Lower leg skin (tissue), 4 donors: ENCODE measurements around the gene ZNF740. TPM values are rescaled to one million over a fixed set of nuclear protein-coding genes. Genes with fewer than 3 reads are reported as not detected.

Source experiments
- DNase-seq, 2 donors: peaks; one replicate each; pipeline ENCODE4 v3.0.0-alpha.2; 2019; ENCODE audit warnings: low spot score in 2 of 2
- H3K4me3 ChIP-seq: fragments of 200-600 bp; sonication (generic); 2 replicates; pipeline ENCODE4 v1.5.1; 2017; ENCODE audit warnings: mild to moderate bottlenecking, low read depth; ENCODE audit not compliant: poor library complexity, severe bottlenecking
- CTCF ChIP-seq, 3 donors: fragments of 450-650 bp; IDR thresholded peaks; one replicate each; pipeline ENCODE4 v1.5.1; 2016; ENCODE audit warnings: antibody characterized with exemption in 3 of 3, mild to moderate bottlenecking in 3 of 3, moderate library complexity in 2 of 3
- POLR2A ChIP-seq, 2 donors: fragments of 450-650 bp; IDR thresholded peaks; one replicate each; pipeline ENCODE4 v1.6.1; 2016 to 2017; ENCODE audit warnings: antibody characterized with exemption in 2 of 2, mild to moderate bottlenecking in 1 of 2, moderate library complexity in 1 of 2
- WGBS, 2 donors: methylation state at CpG; one replicate each; pipeline ENCODE4 v1.1.5; 2018; 5-methylcytosine and 5-hydroxymethylcytosine counted together
- intact Hi-C: fragments of 100-400 bp; cut with DNase I; formaldehyde crosslinking; loops from one replicate; pipeline ENCODE4 v1.15.0; 2023; ENCODE audit warnings: low total_unique reads
- total RNA-seq, 4 donors: library from RNA; depleted of rRNA; stranded (reverse); fragments of >200 nt; gene quantifications; one replicate each; pipeline ENCODE4 v1.1.0, GENCODE V29; 2016

Gene ZNF740
- total RNA-seq, 4 donors from 2014 or later: 6.1 to 12.1 (median 8.4) TPM

- 84 to 86% methylated on average over 4 of the region's 4 CpGs for WGBS, 2 donors
- no peak for TF ChIP-seq POLR2A (IDR thresholded peaks at IDR 0.05)
- no peak for TF ChIP-seq CTCF (IDR thresholded peaks at IDR 0.05)
- intact Hi-C loops: no loop called here
- H3K4me3 ChIP-seq: no peak overlapping the region
- DNase-seq: no peak
These were observed 46.3 kb downstream of the ZNF740 start for GRCh38 chr12:53226815-53227214.

DNA sequence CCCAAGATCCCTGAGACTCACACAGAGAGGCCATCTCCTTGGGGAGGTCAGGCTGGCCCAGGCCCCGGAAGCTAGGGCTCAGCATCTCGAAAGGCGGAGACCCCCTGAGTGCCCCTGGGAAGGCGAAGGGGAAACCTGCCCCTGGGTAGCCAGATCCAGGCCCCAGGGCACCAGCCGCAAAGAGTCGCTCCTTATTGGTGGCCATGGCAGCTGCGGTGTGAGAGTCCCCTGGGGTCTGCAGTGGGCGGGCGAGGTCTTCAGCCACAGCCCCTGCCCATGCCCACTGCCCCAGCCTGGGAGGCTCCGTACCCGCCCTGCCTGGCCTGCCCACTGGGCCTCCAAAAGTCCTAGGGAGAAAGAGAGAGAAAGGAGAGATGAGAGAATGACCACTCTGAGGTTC lies 46.8 kb downstream of the ZNF740 start:
- no peak for DNase-seq
- 92 to 94% methylated on average over 5 to 11 of the region's 11 CpGs for WGBS, 2 donors
- H3K4me3 ChIP-seq: no peak overlapping the region
- no peak for TF ChIP-seq POLR2A (IDR thresholded peaks at IDR 0.05)
- no peak for TF ChIP-seq CTCF (IDR thresholded peaks at IDR 0.05)
- intact Hi-C loops: no loop called here

DNA sequence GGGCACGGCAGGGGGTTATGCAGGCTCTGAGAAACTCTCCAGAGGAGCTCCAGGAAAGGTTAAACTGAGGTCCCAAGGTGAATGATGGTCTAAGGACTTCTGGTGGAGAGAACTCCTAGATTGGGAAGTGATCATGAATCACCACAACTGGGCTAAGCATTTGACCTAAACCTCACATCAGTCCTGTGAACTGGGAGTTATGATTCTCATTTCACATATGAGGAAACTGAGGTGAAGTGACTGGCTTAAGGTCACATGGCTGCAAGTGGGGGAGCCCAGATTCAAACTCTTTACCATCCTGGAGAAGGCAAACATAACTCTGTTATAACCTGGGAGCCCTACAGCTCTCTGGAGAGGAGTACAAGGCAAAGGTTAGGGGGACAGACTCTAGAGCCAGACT lies 47.3 kb downstream of the ZNF740 start:
- TF ChIP-seq POLR2A (IDR thresholded peaks at IDR 0.05) (no peak), CTCF (IDR thresholded peaks at IDR 0.05) (no peak)
- no peak overlapping the region for H3K4me3 ChIP-seq
- intact Hi-C loops: no loop called here
- no peak for DNase-seq
- WGBS, 2 donors: 62 to 73% methylated on average over 1 of the region's 1 CpG

- intact Hi-C loops: no loop called here
- DNase-seq: no peak
- 68 to 76% methylated on average over 2 of the region's 2 CpGs for WGBS, 2 donors
- TF ChIP-seq POLR2A (IDR thresholded peaks at IDR 0.05) (no peak), CTCF (IDR thresholded peaks at IDR 0.05) (no peak)
- no peak overlapping the region for H3K4me3 ChIP-seq
These were observed 48.9 kb downstream of the ZNF740 start for GRCh38 chr12:53229454-53229853.

DNA sequence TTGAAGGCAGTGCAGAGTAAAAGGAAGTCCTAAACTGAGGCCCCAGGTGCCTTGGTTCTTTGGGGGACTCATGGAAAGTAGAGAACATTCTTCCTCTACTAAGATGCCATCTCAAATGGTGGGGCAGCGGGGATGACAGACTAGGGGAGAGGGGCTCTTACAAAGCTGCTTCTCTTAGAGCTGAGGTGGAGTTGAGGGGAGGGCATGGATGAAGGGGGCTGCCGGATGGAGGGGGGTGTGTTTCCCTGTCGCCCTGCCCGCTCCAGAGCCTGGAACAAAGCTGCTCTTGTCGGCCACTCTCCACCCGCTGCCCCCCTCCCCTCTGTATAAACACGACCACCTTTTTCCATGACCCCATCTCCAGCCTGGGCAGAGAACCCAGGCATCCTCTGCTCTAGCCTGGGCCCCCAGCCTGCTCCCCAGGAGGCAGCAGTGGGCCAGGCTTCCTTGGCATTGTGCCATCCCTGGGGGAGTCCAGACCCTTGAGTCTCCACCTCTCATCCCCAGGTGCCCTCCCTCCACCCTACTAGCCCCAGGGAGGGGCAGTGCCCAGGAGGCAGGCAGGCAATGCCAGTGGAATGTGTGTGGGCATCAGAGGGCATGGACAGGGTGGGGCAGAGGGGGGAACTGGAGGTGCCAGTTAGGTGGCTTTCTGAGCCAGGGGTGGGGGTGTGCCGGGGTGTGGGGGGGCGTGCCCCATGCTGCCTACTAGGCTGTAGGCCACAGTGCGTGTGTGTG lies 49.8 kb downstream of the ZNF740 start:
- TF ChIP-seq POLR2A (IDR thresholded peaks at IDR 0.05): no peak
- TF ChIP-seq CTCF (IDR thresholded peaks at IDR 0.05): no peak
- DNase-seq: peak; percentile 76 to 91
- 27 to 35% methylated on average over 7 to 8 of the region's 10 CpGs for WGBS, 2 donors
- H3K4me3 ChIP-seq: no peak overlapping the region
- intact Hi-C loops: no loop called here

- 0 to 3% methylated on average over 4 to 9 of the region's 9 CpGs for WGBS, 2 donors
- DNase-seq: no peak
- no peak for TF ChIP-seq POLR2A (IDR thresholded peaks at IDR 0.05)
- no peak for TF ChIP-seq CTCF (IDR thresholded peaks at IDR 0.05)
- intact Hi-C loops: no loop called here
- H3K4me3 ChIP-seq: peak overlapping the region; percentile 55
These were observed 51.1 kb downstream of the ZNF740 start for GRCh38 chr12:53231671-53231920.
